Measurements from ENCODE around the gene MT1B. TPM values are rescaled to one million over a fixed set of nuclear protein-coding genes. Genes with fewer than 3 reads are reported as not detected.
A peak's percentile ranks its signal among the peaks of the same experiment; 100 is the strongest.

The MT1B gene
- total and polyA plus RNA-seq, 2 of the 13 experiments (the other 11 are each of a cell fraction or from before 2014, with no cell fraction given) = 0.89 TPM; not detected in 1

- no peak for TF ChIP-seq ZNF318 (CRISPR knock-in tag; IDR thresholded peaks at IDR 0.05)
- TF ChIP-seq EP300 (IDR thresholded peaks at IDR 0.05; ENCODE audit: low read depth in 2 of 2, low read length in 2 of 2) = peak in 1 of 2 experiments; percentile 71; a peak in 2 of 4 replicates
- peak; percentile 81 for TF ChIP-seq EP300 (CRISPR knock-in tag; IDR thresholded peaks at IDR 0.05; ENCODE audit: borderline replicate concordance)
- TF ChIP-seq SMAD9 (CRISPR knock-in tag; IDR thresholded peaks at IDR 0.05) = no peak
- TF ChIP-seq ZNF766 (CRISPR knock-in tag; IDR thresholded peaks at IDR 0.05; ENCODE audit: borderline replicate concordance) = 0 out of 2 replicates have a peak, but pooled peaks have one; percentile 22
- no peak for TF ChIP-seq ZNF460 (CRISPR knock-in tag; IDR thresholded peaks at IDR 0.05; ENCODE audit: borderline replicate concordance)
- TF ChIP-seq CEBPG (CRISPR knock-in tag; IDR thresholded peaks at IDR 0.05) = peak; percentile 80
- peak; percentile 92; the same call in 1 of the 2 replicates for TF ChIP-seq ZFP62 (CRISPR knock-in tag; IDR thresholded peaks at IDR 0.05)
- peak; percentile 21; the same call in 1 of the 2 replicates for TF ChIP-seq PRDM15 (CRISPR knock-in tag; IDR thresholded peaks at IDR 0.05)
- TF ChIP-seq NPAS2 (CRISPR knock-in tag; IDR thresholded peaks at IDR 0.05; ENCODE audit: borderline replicate concordance) = no peak
- no peak for TF ChIP-seq ZNF17 (CRISPR knock-in tag; IDR thresholded peaks at IDR 0.05)
- no peak; the same call in 1 of the 2 replicates for TF ChIP-seq ATF1 (CRISPR knock-in tag; IDR thresholded peaks at IDR 0.05)
- peak; percentile 24 for TF ChIP-seq ZKSCAN8 (CRISPR knock-in tag; IDR thresholded peaks at IDR 0.05; ENCODE audit: borderline replicate concordance)
- 0 out of 2 replicates have a peak, but pooled peaks have one; percentile 73 for TF ChIP-seq PREB (CRISPR knock-in tag; IDR thresholded peaks at IDR 0.05)
- TF ChIP-seq ELK4 (CRISPR knock-in tag; IDR thresholded peaks at IDR 0.05; ENCODE audit: borderline replicate concordance) = no peak; the same call in 1 of the 2 replicates
These were observed 44.5 kb upstream of the MT1B start (continued) for GRCh38 chr16:56607109-56607618.
